Measurements from ENCODE around the gene ENOX1.
"Not testable (repeated sequence)": the region's sequence is repeated elsewhere in the genome, so short reads cannot be mapped to it uniquely, and the experiment has no call there.

ENOX1 gene

DNA sequence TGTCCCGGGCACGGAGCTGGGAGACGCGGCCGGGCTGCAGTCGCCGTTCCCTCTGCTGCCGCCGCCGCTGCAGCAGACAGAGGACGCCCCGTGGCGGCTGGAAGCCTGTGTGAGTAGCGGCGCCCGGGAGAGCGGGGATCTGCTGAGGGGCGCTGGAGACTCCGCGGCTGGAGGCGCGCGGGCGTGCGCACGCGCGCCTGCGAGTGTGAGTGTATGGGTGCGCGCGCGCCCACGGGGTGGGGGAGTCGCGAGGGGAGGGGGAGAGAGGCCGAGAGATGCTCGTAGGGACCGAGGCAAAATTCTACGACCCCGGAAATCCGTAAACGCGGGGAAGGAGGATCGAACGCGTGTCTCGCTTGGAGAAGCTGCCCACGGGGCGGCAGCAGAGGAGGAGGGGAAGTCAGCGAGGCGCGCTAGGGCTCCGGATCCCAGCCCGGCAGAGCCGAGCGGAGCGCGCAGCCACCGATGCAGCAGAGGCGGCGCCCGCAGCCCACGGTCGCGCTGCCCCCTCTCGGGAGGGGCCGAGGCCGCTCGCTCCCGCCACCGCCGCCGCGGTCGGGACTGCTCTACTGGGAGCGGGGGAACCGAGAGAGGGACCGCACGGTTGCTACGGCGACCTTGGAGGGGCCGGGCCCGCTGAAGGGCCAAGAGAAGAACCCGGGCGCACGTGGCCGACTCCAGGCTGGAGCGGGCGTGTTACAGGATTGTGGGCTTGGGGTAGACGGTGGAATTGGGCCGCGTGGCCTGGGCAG lies at the start of gene ENOX1:
ENOX1 (minus strand) TSS at position 207 of the 752 bp plus-strand sequence.
- Histone ChIP-seq H3K4me1 (ENCODE audit: control insufficient read depth in 1 of 2, insufficient read depth in 2 of 2, low read length in 2 of 2) (peaks cover 8 to 9% of the 10 kb centered on the region in 2 donors), H3K36me3 (ENCODE audit: control insufficient read depth in 1 of 2, insufficient read depth in 2 of 2, low read length in 2 of 2) (no peaks in the 10 kb centered on the region), H3K27me3 (ENCODE audit: control insufficient read depth in 1 of 2, insufficient read depth in 2 of 2, low read length in 2 of 2) (peaks cover 0 to 14% of the 10 kb centered on the region in 2 donors), H3K9ac (ENCODE audit: low read depth in 1 of 2, low read length in 2 of 2) (no peak within 1 kb of the TSS), H3K4me3 (ENCODE audit: low read depth in 1 of 2, low read length in 2 of 2) (peak within 1 kb of the TSS; percentile 61 to 67), H3K9me3 (ENCODE audit: control insufficient read depth in 1 of 2, low read length in 2 of 2) (no peaks in the 10 kb centered on the region), H3K27ac (ENCODE audit: low read depth, low read length) (no peak within 1 kb of the TSS)

DNA sequence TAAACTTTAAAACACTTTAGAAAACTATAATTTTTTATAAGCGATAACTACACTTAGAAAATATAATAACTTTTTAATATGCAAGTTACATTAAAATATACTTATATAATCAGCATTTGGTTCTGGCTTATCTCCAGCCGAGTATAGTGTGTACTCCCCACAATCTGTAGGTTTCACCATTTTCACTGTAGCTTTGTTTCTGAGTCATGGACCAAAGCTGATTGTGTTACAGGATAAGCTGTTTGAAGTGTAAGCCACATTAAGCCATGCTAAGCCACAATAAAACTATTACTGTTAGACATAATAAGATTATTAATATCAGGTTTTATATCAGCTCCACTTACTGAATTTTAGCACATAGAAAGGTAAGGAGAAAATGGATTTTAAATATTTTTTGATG lies 48.9 kb upstream of the ENOX1 start:
- Histone ChIP-seq H3K4me1 (ENCODE audit: control insufficient read depth in 1 of 2, insufficient read depth in 2 of 2, low read length in 2 of 2) (no peaks in the 10 kb centered on the region), H3K36me3 (ENCODE audit: control insufficient read depth in 1 of 2, insufficient read depth in 2 of 2, low read length in 2 of 2) (no peaks in the 10 kb centered on the region), H3K4me3 (ENCODE audit: low read depth in 1 of 2, low read length in 2 of 2) (no peak overlapping the region), H3K27ac (ENCODE audit: low read depth, low read length) (no peak overlapping the region), H3K27me3 (ENCODE audit: control insufficient read depth in 1 of 2, insufficient read depth in 2 of 2, low read length in 2 of 2) (no peaks in the 10 kb centered on the region), H3K9ac (ENCODE audit: low read depth in 1 of 2, low read length in 2 of 2) (no peak overlapping the region), H3K9me3 (ENCODE audit: control insufficient read depth in 1 of 2, low read length in 2 of 2) (no peaks in the 10 kb centered on the region)

DNA sequence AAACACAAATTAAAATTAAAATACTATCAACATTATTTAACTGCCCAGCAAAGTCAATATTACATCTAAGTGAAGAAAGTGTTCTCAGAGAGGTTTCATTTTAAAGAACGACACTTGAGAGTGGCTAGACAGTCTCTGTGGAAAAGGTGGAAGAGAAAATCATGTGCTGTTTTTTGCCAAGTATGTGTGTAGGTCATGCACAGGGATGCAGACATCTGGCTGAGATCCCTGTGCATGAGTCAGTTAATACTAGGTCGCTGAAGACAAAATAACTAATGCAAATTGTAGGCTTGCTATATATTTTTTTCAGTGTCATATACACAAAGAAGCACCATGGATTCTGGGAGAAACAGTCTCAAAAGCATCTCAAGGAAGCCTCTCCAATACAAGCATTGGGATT lies 44.3 kb upstream of the ENOX1 start:
- H3K36me3 ChIP-seq (ENCODE audit: control insufficient read depth in 1 of 2, insufficient read depth in 2 of 2, low read length in 2 of 2): no peaks in the 10 kb centered on the region
- no peak overlapping the region for H3K4me3 ChIP-seq (ENCODE audit: low read depth in 1 of 2, low read length in 2 of 2)
- H3K27me3 ChIP-seq (ENCODE audit: control insufficient read depth in 1 of 2, insufficient read depth in 2 of 2, low read length in 2 of 2): no peaks in the 10 kb centered on the region
- no peaks in the 10 kb centered on the region for H3K4me1 ChIP-seq (ENCODE audit: control insufficient read depth in 1 of 2, insufficient read depth in 2 of 2, low read length in 2 of 2)
- H3K9me3 ChIP-seq (ENCODE audit: control insufficient read depth in 1 of 2, low read length in 2 of 2): no peaks in the 10 kb centered on the region
- no peak overlapping the region for H3K9ac ChIP-seq (ENCODE audit: low read depth in 1 of 2, low read length in 2 of 2)
- no peak overlapping the region for H3K27ac ChIP-seq (ENCODE audit: low read depth, low read length)

DNA sequence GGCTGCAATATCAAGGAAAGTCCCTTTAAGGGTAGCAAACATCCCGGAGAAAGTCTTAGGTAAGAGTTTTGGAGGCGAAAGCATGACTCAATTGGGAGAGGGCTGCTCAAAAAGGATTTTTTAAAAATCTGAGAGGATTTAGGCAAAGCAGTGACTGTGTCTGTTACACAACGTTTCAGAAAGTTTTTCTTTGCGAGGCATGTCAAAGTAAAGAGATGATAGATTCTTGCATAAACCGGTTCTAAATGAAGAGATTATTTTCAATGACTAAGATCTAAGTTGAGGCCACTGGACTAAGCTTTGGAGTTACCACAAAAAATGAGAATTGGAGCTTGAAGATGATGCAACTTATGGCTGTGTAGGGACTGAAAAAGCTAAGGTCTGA lies 43.7 kb upstream of the ENOX1 start:
- Histone ChIP-seq H3K9ac (ENCODE audit: low read depth in 1 of 2, low read length in 2 of 2) (no peak overlapping the region), H3K27me3 (ENCODE audit: control insufficient read depth in 1 of 2, insufficient read depth in 2 of 2, low read length in 2 of 2) (no peaks in the 10 kb centered on the region), H3K4me1 (ENCODE audit: control insufficient read depth in 1 of 2, insufficient read depth in 2 of 2, low read length in 2 of 2) (no peaks in the 10 kb centered on the region), H3K36me3 (ENCODE audit: control insufficient read depth in 1 of 2, insufficient read depth in 2 of 2, low read length in 2 of 2) (no peaks in the 10 kb centered on the region), H3K9me3 (ENCODE audit: control insufficient read depth in 1 of 2, low read length in 2 of 2) (no peaks in the 10 kb centered on the region), H3K4me3 (ENCODE audit: low read depth in 1 of 2, low read length in 2 of 2) (no peak overlapping the region), H3K27ac (ENCODE audit: low read depth, low read length) (no peak overlapping the region)

DNA sequence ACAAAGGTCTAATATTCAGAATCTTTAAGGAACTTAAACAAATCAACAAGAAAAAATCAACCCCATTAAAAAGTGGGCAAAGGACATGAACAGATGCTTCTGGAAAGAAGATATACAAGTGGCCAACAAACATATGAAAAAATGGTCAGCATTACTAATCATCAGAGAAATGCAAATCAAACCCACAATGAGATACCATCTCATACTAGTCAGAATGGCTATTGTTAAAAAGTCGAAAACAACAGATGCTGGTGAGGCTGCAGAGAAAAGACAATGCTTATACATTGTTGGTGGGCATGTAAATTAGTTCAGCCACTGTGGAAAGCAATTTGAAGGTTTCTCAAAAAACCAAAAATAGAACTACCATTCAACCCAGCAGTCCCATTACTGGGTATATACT lies 37.9 kb upstream of the ENOX1 start:
- not testable (repeated sequence) for H3K4me1 ChIP-seq (ENCODE audit: control insufficient read depth in 1 of 2, insufficient read depth in 2 of 2, low read length in 2 of 2); H3K4me3 ChIP-seq (ENCODE audit: low read depth in 1 of 2, low read length in 2 of 2); H3K9ac ChIP-seq (ENCODE audit: low read depth in 1 of 2, low read length in 2 of 2); H3K27ac ChIP-seq (ENCODE audit: low read depth, low read length); H3K36me3 ChIP-seq (ENCODE audit: control insufficient read depth in 1 of 2, insufficient read depth in 2 of 2, low read length in 2 of 2); H3K9me3 ChIP-seq (ENCODE audit: control insufficient read depth in 1 of 2, low read length in 2 of 2); H3K27me3 ChIP-seq (ENCODE audit: control insufficient read depth in 1 of 2, insufficient read depth in 2 of 2, low read length in 2 of 2)

DNA sequence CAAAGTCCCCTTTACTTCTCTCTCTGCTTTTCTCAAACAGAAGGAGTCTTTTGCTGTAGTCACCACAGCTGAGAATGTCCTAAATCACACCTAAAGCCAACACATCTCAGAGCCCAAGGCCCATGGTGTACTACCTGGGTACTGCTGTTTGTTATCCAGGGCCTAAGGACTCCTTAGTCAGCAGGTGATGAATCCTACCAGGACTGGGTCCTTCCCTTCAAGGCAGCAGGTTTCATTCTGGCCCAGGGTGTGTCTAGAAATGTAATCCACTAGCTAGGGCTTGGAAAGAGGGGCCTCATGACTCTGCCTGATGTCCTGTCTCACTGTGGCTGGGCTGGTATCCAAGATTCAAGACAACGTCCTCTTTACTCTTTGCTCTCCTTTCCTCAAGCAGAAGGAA lies 36.2 kb upstream of the ENOX1 start:
- no peaks in the 10 kb centered on the region for H3K4me1 ChIP-seq (ENCODE audit: control insufficient read depth in 1 of 2, insufficient read depth in 2 of 2, low read length in 2 of 2)
- no peak overlapping the region for H3K4me3 ChIP-seq (ENCODE audit: low read depth in 1 of 2, low read length in 2 of 2)
- no peak overlapping the region for H3K27ac ChIP-seq (ENCODE audit: low read depth, low read length)
- no peaks in the 10 kb centered on the region for H3K9me3 ChIP-seq (ENCODE audit: control insufficient read depth in 1 of 2, low read length in 2 of 2)
- no peaks in the 10 kb centered on the region for H3K27me3 ChIP-seq (ENCODE audit: control insufficient read depth in 1 of 2, insufficient read depth in 2 of 2, low read length in 2 of 2)
- H3K36me3 ChIP-seq (ENCODE audit: control insufficient read depth in 1 of 2, insufficient read depth in 2 of 2, low read length in 2 of 2): no peaks in the 10 kb centered on the region
- H3K9ac ChIP-seq (ENCODE audit: low read depth in 1 of 2, low read length in 2 of 2): no peak overlapping the region

DNA sequence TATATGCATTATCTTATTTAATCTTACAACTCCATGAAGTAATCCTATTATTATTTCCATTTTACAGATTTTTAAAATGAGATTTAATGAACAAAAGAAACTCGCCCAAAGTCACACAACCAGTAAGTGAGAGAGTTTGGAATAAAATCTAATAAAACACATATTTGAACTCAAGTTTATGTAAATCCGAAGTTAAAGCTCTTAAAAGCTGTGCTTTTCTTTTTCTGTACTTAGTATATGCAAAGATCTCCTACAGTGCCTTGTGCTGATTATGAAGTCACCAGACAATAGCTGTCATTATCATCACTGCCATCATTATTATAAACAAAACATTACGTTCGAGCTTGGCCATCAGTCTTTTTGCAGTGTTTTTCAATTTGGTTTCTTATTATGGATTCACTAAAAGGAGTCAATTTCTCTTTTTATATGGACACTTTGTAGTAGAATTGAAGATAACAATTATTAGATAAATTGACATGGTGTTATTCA lies 29.7 kb upstream of the ENOX1 start:
- no peak overlapping the region for H3K27ac ChIP-seq (ENCODE audit: low read depth, low read length)
- H3K9ac ChIP-seq (ENCODE audit: low read depth in 1 of 2, low read length in 2 of 2): no peak overlapping the region
- H3K36me3 ChIP-seq (ENCODE audit: control insufficient read depth in 1 of 2, insufficient read depth in 2 of 2, low read length in 2 of 2): no peaks in the 10 kb centered on the region
- H3K4me3 ChIP-seq (ENCODE audit: low read depth in 1 of 2, low read length in 2 of 2): no peak overlapping the region
- no peaks in the 10 kb centered on the region for H3K4me1 ChIP-seq (ENCODE audit: control insufficient read depth in 1 of 2, insufficient read depth in 2 of 2, low read length in 2 of 2)
- no peaks in the 10 kb centered on the region for H3K9me3 ChIP-seq (ENCODE audit: control insufficient read depth in 1 of 2, low read length in 2 of 2)
- no peaks in the 10 kb centered on the region for H3K27me3 ChIP-seq (ENCODE audit: control insufficient read depth in 1 of 2, insufficient read depth in 2 of 2, low read length in 2 of 2)

DNA sequence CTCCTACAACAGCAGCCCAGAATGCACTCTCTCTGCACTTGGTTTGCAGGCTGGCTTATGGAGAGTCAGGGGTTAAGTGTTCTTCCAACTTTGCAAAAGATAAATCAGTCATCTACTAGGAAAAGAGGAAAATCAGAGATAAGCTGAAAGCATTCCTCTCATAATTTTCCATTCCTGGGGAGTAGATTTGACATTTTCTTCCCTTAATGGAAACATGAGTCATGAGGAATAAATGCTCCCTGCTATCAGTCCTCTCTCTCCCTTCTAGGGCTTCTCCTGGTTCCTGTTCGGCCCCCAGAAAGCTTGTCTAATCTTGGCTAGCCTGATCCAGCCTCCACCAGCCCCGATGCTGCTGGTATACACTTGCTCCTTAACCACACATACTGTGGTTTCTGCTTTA lies 28.4 kb upstream of the ENOX1 start:
- H3K4me3 ChIP-seq (ENCODE audit: low read depth in 1 of 2, low read length in 2 of 2): no peak overlapping the region
- H3K27ac ChIP-seq (ENCODE audit: low read depth, low read length): no peak overlapping the region
- no peaks in the 10 kb centered on the region for H3K9me3 ChIP-seq (ENCODE audit: control insufficient read depth in 1 of 2, low read length in 2 of 2)
- no peaks in the 10 kb centered on the region for H3K4me1 ChIP-seq (ENCODE audit: control insufficient read depth in 1 of 2, insufficient read depth in 2 of 2, low read length in 2 of 2)
- H3K27me3 ChIP-seq (ENCODE audit: control insufficient read depth in 1 of 2, insufficient read depth in 2 of 2, low read length in 2 of 2): no peaks in the 10 kb centered on the region
- no peak overlapping the region for H3K9ac ChIP-seq (ENCODE audit: low read depth in 1 of 2, low read length in 2 of 2)
- H3K36me3 ChIP-seq (ENCODE audit: control insufficient read depth in 1 of 2, insufficient read depth in 2 of 2, low read length in 2 of 2): no peaks in the 10 kb centered on the region

DNA sequence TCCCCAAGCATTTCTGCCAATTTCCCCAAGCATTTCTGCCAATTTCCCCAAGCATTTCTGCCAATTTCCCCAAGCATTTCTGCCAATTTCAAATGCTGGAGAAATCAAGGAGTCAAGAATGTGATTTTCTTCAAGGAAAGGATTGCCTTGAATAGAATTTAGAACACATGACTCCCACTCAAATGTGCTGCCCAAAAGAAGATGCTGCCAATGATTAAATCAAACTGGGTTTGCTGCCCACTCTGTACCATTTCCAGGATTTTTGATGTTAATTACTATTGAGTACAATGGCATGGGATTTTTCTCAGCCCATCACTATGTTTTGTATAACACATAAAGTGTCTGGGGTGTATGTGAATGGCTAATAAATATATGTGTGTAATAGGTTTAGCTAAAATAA lies 21.9 kb upstream of the ENOX1 start:
- Histone ChIP-seq H3K4me3 (ENCODE audit: low read depth in 1 of 2, low read length in 2 of 2) (no peak overlapping the region), H3K9me3 (ENCODE audit: control insufficient read depth in 1 of 2, low read length in 2 of 2) (no peaks in the 10 kb centered on the region), H3K9ac (ENCODE audit: low read depth in 1 of 2, low read length in 2 of 2) (no peak overlapping the region), H3K4me1 (ENCODE audit: control insufficient read depth in 1 of 2, insufficient read depth in 2 of 2, low read length in 2 of 2) (no peaks in the 10 kb centered on the region), H3K36me3 (ENCODE audit: control insufficient read depth in 1 of 2, insufficient read depth in 2 of 2, low read length in 2 of 2) (no peaks in the 10 kb centered on the region), H3K27ac (ENCODE audit: low read depth, low read length) (no peak overlapping the region), H3K27me3 (ENCODE audit: control insufficient read depth in 1 of 2, insufficient read depth in 2 of 2, low read length in 2 of 2) (no peaks in the 10 kb centered on the region)

DNA sequence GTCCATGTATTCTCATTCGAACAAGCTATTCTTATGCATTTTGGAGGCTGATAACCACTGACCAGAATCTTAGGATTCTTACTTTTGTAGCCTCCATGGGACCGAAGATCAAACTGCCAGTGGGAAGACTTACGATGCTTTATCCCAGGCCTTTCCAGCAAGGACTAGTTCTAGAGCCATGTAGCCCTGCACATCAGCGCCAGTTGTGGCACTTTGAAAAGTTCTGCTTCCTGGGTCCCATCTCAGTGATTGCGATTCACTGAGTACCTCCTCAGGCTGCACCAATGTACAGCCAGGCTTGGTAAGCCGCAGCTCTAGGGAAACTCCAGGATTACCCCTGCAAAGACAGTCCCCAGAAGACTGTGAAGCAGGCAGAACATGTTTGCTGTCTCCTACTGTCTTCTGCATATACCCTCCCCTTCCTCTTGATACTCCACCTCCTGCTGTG lies 18.9 kb upstream of the ENOX1 start:
- Histone ChIP-seq H3K27me3 (ENCODE audit: control insufficient read depth in 1 of 2, insufficient read depth in 2 of 2, low read length in 2 of 2) (no peaks in the 10 kb centered on the region), H3K4me1 (ENCODE audit: control insufficient read depth in 1 of 2, insufficient read depth in 2 of 2, low read length in 2 of 2) (no peaks in the 10 kb centered on the region), H3K4me3 (ENCODE audit: low read depth in 1 of 2, low read length in 2 of 2) (no peak overlapping the region), H3K9me3 (ENCODE audit: control insufficient read depth in 1 of 2, low read length in 2 of 2) (no peaks in the 10 kb centered on the region), H3K36me3 (ENCODE audit: control insufficient read depth in 1 of 2, insufficient read depth in 2 of 2, low read length in 2 of 2) (no peaks in the 10 kb centered on the region), H3K9ac (ENCODE audit: low read depth in 1 of 2, low read length in 2 of 2) (no peak overlapping the region), H3K27ac (ENCODE audit: low read depth, low read length) (no peak overlapping the region)

Data from duodenal mucosa (tissue), 2 donors.